ENCODE results near the gene CLEC9A.

DNA sequence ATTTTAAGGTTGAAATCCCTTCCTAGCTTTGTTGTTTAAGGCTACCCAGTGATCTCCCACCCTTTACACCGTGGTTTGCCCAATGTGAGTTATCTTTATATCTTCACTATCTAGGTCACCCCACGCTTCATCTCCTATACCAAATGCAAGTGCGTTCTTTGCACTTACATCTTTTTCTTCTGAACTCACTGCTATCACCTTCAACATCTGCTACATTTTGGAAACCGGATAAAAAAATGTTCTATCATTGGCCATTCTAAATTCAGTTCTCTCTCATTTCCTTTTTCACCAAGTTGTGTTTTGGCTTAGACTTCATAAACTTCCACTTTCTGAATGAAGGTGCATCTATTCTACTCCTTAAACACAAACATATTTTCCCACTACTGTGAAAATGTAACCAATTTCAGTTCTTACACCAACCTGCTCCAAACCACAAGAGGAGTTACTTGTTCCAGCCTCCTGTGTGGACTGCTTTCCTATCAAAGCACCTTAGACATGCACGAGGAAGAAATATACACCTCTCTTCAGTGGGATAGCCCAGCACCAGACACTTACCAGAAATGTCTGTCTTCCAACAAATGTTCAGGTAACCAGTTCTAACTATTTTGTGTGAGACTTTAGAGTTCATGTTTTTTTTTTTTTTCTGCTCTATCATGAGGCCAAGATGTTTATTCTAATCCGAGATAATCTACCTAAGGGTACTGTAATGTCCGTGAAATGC lies 21.9 kb downstream of the CLEC9A start:
- TF ChIP-seq, protein P1, sequence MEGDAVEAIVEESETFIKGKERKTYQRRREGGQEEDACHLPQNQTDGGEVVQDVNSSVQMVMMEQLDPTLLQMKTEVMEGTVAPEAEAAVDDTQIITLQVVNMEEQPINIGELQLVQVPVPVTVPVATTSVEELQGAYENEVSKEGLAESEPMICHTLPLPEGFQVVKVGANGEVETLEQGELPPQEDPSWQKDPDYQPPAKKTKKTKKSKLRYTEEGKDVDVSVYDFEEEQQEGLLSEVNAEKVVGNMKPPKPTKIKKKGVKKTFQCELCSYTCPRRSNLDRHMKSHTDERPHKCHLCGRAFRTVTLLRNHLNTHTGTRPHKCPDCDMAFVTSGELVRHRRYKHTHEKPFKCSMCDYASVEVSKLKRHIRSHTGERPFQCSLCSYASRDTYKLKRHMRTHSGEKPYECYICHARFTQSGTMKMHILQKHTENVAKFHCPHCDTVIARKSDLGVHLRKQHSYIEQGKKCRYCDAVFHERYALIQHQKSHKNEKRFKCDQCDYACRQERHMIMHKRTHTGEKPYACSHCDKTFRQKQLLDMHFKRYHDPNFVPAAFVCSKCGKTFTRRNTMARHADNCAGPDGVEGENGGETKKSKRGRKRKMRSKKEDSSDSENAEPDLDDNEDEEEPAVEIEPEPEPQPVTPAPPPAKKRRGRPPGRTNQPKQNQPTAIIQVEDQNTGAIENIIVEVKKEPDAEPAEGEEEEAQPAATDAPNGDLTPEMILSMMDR (IDR thresholded peaks at IDR 0.05 in 4 of 5, conservative IDR thresholded peaks at IDR 0.05 in 1 of 5), result no peak
- no peak for TF ChIP-seq POLR2A (IDR thresholded peaks at IDR 0.05)

Measured in gastrocnemius medialis (tissue), 4 donors.